Left lobe of liver (tissue), 2 donors: ENCODE data around the gene EFNA1. TPM values are rescaled to one million over a fixed set of nuclear protein-coding genes. Genes with fewer than 3 reads are reported as not detected.
"Not testable (repeated sequence)": the region's sequence is repeated elsewhere in the genome, so short reads cannot be mapped to it uniquely, and the experiment has no call there.

Experiments
- ATAC-seq: fragments of 200-7000 bp; cut with Tn5 transposase; one replicate; pipeline ENCODE4 v1.9.1; 2020; ENCODE audit warnings: mild to moderate bottlenecking, moderate library complexity
- DNase-seq: peaks from one replicate; pipeline ENCODE4 v3.0.0-alpha.2; 2020; ENCODE audit warnings: low spot score
- total RNA-seq: library from RNA; stranded (reverse); gene quantifications from one replicate; pipeline ENCODE4 v1.2.1, GENCODE V29; 2021
- donor health status: DM: no; HTN: no; CAD: no; lungs with moderate emphysema.
- donor health status: DM: no; HTN: yes; CAD: no.

Gene EFNA1
- total RNA-seq, 1 donor from 2014 or later = 85.1 TPM

DNA sequence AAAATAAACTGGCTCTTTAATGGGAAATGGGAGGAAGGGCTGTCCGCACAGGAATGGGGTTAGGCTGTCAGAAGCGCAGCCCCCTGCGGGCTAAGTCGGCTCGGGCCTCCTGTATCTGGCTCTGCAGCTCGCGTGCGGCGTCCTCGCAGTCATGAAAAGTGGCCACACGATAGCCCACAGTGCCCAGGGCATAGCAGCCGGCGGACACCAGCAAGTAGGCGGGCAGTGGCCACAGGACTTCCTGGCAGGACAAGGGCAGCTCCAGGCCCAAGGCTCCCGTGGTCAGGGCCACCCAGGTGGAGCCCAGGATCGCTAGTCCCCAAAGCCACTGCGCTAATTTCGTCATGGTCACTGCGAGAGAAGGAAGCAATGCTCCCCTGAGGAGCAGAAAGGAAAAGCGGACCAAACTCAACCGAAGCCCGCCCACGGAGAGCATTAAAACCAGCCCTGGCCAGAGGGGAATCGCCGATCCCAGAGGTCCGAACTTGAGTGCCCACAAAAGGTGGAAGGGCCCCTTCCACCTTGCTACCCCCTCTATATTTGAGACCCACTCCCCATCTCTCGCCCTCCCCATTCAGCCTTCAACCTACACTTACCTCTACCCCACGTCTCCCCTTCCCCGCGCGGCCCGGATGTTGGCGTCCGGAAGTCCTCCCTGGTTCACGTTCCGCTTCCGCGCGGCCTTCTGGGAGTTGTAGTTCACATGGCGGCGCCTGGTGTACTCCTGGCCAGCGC, 12.4 kb downstream of the EFNA1 start, which contains the start of gene DPM3:
TSS of gene DPM3 (minus strand) at position 637 of the 735 bp plus-strand sequence. CDS start at position 346, 291 bp downstream.
- DNase-seq = peak; percentile 91
- ATAC-seq = peak; percentile 76

DNA sequence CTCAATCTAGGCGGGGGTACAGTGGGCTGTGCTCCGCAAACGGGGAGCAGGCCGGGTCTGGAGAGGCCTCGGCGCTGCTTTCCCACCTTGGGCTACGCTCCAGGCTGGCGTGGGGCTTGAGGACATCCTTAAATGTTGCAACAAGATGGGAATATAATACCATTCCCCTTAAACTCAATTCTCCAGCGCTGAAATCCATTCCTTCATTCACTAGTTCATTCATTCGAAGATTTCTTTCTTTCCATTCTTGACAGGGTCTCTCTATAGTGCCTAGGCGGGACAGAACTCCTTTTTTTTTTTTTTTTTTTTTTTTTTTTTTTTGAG, 12.9 kb downstream of the EFNA1 start:
- no peak for DNase-seq
- ATAC-seq = no peak

DNA sequence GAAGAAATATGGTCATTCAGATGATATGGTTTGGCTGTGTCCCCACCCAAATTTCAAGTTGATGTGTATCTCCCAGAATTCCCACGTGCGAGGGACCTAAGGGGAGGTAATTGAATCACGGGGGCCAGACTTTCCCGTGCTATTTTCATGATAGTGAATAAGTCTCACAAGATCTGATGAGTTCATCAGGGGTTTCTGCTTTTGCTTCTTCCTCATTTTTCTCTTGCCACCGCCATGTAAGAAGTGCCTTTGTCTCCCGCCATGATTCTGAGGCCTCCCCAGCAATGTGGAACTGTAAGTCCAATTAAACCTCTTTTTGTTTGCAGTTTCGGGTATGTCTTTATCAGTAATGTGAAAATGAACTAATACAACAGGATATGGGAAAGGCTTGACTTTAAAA, 14.1 kb downstream of the EFNA1 start:
- ATAC-seq = no peak
- DNase-seq = no peak

- DNase-seq = no peak
- no peak for ATAC-seq
Observed at GRCh38 chr1:155145491-155145890, 17.8 kb downstream of the EFNA1 start.

DNA sequence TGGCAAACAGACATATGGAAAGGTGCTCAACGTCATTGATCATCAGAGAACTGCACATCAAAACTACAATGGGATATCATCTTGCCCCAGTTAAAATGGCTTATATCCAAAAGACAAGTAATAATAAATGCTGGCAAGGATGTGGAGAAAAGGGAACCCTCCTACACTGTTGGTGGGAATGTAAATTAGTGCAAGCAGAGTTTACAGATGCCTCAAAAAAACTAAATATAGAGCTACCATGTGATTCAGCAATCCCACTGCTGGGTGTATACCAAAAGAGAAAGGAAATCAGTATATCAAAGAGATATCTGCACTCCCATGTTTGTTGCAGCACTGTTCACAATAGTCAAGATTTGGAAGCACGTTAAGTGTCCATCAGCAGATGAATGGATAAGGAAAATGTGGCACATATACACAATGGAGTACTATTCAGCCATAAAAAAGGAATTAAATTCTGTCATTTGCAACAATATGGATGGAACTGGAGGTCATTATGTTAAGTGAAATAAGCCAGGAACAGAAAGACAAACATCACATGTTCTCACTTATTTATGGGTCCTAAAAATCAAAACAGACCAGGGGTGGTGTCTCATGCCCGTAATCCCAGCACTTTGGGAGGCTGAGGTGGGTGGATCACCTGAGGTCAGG, 28.4 kb downstream of the EFNA1 start:
- not testable (repeated sequence) for ATAC-seq, DNase-seq

DNA sequence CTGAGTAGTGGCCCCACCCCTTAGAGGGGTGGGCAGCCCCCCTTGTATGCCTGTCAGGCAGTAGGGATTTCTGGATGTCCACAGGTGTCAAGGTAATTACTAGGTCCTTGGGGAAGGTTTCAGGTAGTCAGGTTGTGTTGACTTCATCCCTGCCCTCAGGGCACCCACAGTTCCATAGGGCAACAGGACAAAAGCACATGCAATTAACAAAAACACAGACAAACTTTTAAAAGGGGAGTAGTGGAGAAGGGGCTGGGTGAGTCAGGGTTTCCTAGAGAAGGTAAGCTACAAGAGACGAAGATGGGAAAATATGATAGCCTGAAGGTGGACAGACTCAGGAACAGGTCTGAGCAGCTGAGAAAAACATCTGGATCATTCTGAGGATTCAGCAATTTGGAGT, 31.3 kb downstream of the EFNA1 start:
- DNase-seq (no peak), ATAC-seq (no peak)

DNA sequence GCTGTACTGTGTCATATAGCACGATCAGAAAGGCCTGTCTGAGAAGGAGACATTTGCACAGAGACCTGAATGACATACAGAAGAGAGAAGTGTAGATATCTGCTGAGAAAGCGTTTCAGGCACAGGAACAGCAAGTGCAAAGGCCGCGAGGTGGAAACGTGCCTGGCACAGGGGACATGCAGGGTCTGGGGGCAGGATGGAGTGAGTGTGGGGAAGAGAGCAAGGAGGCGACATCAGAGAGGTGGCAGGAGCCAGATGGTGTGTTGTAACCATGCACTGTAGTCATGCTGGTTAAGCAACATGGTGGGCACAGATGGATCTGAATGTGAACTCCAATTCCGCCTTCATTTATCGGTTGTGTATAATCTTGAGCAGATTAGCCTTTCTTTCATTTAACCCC, 32.5 kb downstream of the EFNA1 start:
- DNase-seq = no peak
- ATAC-seq = no peak

- not testable (repeated sequence) for DNase-seq, ATAC-seq
Observed at GRCh38 chr1:155162631-155163030, 35.0 kb downstream of the EFNA1 start.

- not testable (repeated sequence) for ATAC-seq, DNase-seq
Observed at GRCh38 chr1:155163785-155164184, 36.1 kb downstream of the EFNA1 start.

DNA sequence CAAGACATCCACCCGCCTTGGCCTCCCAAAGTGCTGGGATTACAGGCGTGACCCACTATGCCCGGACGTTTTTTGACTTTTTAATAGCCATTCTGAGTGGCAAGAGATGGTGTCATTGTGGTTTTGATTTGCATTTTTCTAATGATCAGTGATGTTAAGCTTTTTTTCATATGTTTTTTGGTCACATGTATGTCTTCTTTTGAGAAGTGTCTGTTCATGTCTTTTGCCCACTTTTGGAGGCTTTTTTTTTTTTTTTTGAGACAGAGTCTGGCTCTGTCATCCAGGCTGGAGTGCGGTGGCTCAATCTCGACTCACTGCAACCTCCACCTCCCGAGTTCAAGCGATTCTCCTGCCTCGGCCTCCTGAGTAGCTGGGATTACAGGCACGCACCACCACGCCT, 36.9 kb downstream of the EFNA1 start:
- not testable (repeated sequence) for DNase-seq, ATAC-seq

DNA sequence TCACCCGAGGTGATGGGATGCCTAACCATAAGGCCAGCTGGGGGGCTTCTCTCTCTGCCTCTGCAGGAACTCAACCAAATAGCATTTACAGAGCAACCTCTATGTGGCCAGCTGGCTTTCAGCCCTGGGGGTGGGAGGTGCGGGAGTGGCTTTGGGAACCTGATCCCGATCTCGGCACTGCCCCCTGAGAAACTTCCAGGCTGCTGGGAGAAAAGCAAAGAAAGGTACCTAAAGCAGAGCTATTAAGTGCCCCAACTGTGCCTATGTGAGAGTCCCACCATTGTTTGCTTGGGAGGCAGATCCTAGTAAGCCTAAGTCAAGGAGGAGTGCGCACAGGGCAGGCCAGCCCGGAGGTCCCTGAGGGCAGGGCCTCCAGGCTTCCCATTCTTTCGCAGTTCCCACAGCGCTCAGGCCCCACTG, 38.4 kb downstream of the EFNA1 start:
- ATAC-seq = no peak

DNA sequence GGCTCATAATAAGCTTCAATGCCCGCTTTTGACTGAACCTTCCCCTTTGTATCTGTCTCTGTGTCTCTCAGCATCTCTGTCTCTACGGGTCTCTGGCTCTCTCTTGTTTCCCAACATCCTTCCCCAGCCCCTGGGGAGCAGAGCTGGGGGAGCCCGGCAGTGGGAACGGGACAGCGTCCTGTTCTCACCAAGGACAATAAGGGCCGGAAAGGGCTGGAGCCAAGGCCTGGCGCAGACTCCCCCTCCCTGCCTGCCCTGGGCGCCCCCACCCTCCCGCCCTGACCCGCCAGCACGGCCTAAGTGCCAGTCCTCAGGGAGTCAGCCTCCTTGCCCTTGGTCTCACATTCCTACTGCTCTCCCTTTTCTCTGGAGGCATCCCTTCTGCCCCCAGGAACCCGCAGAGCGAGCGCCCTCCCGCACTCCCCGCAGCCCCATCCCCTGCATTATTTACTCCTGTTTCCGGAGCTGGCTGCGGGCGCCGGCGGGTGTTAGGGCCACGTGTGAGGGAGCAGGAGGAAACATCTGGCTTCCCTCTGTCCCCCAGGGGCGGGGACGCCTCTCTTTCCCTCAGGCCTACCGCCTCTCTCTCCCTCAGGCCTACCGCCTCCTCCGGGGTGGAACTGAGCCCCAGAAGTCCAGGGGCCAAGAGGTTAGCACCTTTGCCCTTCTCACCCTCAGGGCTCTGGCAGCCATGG, 38.9 kb downstream of the EFNA1 start:
- ATAC-seq = peak; percentile 27
- peak; percentile 54 for DNase-seq

More for the DNA sequence above, 38.4 kb downstream of the EFNA1 start:
- DNase-seq = no peak

GRCh38 chr1:155167166-155168104, 39.8 kb downstream of the EFNA1 start:
- DNase-seq = peak; percentile 90
- ATAC-seq = peak; percentile 93

GRCh38 chr1:155168105-155168445, 40.4 kb downstream of the EFNA1 start:
- ATAC-seq = not testable (repeated sequence)

DNA sequence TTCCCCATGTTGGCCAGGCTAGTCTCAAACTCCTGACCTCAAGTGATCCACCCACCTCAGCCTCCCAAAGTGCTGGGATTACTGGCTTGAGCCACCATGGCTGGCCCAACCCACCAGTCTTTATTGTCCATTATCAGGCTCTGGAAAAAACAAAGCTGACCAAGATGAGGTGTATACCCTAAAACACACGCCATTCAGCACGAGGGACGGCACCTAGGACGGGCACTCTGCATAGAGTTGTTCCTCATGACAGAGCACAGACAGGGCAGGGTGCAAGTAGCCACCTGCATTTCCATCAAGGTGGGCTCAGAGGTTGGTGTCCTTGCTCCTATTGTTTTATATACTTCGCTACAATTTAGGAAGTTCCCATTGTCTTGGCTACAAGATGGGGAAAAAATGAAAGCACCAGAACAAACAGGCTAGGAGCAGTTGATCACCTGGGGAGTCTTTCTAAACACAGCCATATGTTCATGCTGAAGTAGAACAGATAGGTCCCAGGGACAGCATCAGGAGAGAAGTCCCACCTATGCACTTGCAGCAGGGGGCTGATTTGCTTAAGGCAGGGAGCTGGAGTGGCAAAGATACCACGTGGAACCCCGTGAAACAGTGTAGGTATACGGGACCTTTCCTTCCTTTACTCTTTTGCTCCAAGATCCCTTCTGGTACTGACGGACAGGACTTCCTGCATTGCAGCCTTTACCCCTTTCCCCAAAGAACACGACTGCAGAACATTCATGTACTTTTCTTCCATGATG, 41.0 kb downstream of the EFNA1 start:
- no peak for ATAC-seq
- DNase-seq = peak; percentile 40

More at GRCh38 chr1:155168105-155168445, 40.4 kb downstream of the EFNA1 start:
- DNase-seq = not testable (repeated sequence)

DNA sequence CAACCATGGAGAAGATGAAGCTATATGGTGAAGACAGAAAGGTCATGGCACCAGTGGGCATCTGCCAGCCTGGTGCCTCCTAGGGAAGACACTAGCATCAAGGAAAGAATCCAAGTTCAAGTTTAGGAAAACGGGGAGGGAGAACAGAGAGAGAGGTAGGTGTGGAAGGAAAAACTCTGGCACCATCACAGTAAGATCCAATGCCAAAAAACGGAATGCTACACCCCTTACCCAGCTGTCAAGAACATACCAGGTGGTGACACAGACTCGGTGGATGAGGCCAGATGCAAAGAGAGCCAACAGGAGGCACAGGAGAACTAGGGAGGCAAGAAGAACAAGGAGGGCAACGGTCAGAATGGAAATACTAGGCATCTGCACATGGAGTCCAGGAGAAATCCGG, 41.9 kb downstream of the EFNA1 start:
- DNase-seq (peak; percentile 21), ATAC-seq (no peak)

- ATAC-seq (no peak), DNase-seq (peak; percentile 26)
Observed at GRCh38 chr1:155170101-155170785, 42.6 kb downstream of the EFNA1 start.

- no peak for ATAC-seq
- DNase-seq = peak; percentile 30
Observed at GRCh38 chr1:155170806-155171205, 43.1 kb downstream of the EFNA1 start.
